Neural progenitor cell (in vitro differentiated cells): ENCODE data around the gene ARHGAP22. TPM values are rescaled to one million over a fixed set of nuclear protein-coding genes. Genes with fewer than 3 reads are reported as not detected.

Experiments used
- DNase-seq: peaks from one replicate; pipeline ENCODE4 v3.0.0-alpha.2; 2016; ENCODE audit warnings: low spot score
- H2AFZ ChIP-seq: fragments of 200-600 bp; sonication (generic); replicated peaks from 2 replicates; pipeline ENCODE4 v1.6.1; 2016; ENCODE audit warnings: antibody characterized with exemption
- H3F3A ChIP-seq: fragments of 200-600 bp; sonication (generic); 2 replicates; pipeline ENCODE4 v1.6.1; 2016; ENCODE audit warnings: antibody characterized with exemption, low read depth
- H3K27ac ChIP-seq: fragments of 200-600 bp; sonication (generic); 2 replicates; pipeline ENCODE4 v1.5.1; 2016; ENCODE audit warnings: mild to moderate bottlenecking
- H3K27me3 ChIP-seq: fragments of 200-600 bp; sonication (generic); 2 replicates; pipeline ENCODE4 v1.6.1; 2016; ENCODE audit warnings: mild to moderate bottlenecking, moderate library complexity
- H3K36me3 ChIP-seq: fragments of 200-600 bp; sonication (generic); 2 replicates; pipeline ENCODE4 v1.5.1; 2016
- H3K4me1 ChIP-seq: fragments of 200-600 bp; sonication (generic); 2 replicates; pipeline ENCODE4 v1.6.1; 2016; ENCODE audit warnings: mixed run types
- H3K4me2 ChIP-seq: fragments of 200-600 bp; sonication (generic); 2 replicates; pipeline ENCODE4 v1.6.1; 2016
- H3K4me3 ChIP-seq: fragments of 200-600 bp; sonication (generic); 2 replicates; pipeline ENCODE4 v1.5.1; 2016
- H3K79me2 ChIP-seq: fragments of 200-600 bp; sonication (generic); 2 replicates; pipeline ENCODE4 v1.6.1; 2016; ENCODE audit warnings: low read depth
- H3K9ac ChIP-seq: fragments of 200-600 bp; sonication (generic); 2 replicates; pipeline ENCODE4 v1.6.1; 2016
- H3K9me3 ChIP-seq: fragments of 200-600 bp; sonication (generic); 2 replicates; pipeline ENCODE4 v1.5.1; 2016; ENCODE audit warnings: low read depth
- H4K20me1 ChIP-seq: fragments of 200-600 bp; sonication (generic); 2 replicates; pipeline ENCODE4 v1.6.1; 2016; ENCODE audit warnings: low read depth
- H3K27ac Mint-ChIP-seq: 3 replicates; pipeline ENCODE4 v1.8.0; 2021; ENCODE audit warnings: mixed read lengths
- H3K27me3 Mint-ChIP-seq: 2 replicates; pipeline ENCODE4 v1.8.0; 2022; ENCODE audit warnings: low read depth, mild to moderate bottlenecking, inconsistent platforms, moderate library complexity, mixed read lengths; ENCODE audit not compliant: insufficient read depth
- H3K36me3 Mint-ChIP-seq: 3 replicates; pipeline ENCODE4 v1.8.0; 2021; ENCODE audit warnings: mixed read lengths
- H3K4me1 Mint-ChIP-seq: 3 replicates; pipeline ENCODE4 v1.8.0; 2021; ENCODE audit warnings: mixed read lengths
- H3K4me3 Mint-ChIP-seq: 3 replicates; pipeline ENCODE4 v1.8.0; 2021; ENCODE audit warnings: mild to moderate bottlenecking, moderate library complexity, mixed read lengths
- H3K9me3 Mint-ChIP-seq: 3 replicates; pipeline ENCODE4 v1.8.0; 2020; ENCODE audit warnings: mixed read lengths
- CTCF ChIP-seq: fragments of 200-600 bp; sonication (generic); IDR thresholded peaks from 2 replicates; pipeline ENCODE4 v1.5.1; 2017; ENCODE audit warnings: antibody characterized with exemption, mild to moderate bottlenecking
- EZH2 ChIP-seq: fragments of 200-600 bp; sonication (generic); IDR thresholded peaks from 2 replicates; pipeline ENCODE4 v1.6.1; 2017; ENCODE audit warnings: antibody characterized with exemption, mild to moderate bottlenecking, moderate library complexity
- EZH2phosphoT487 ChIP-seq: fragments of 200-600 bp; sonication (generic); IDR thresholded peaks from 2 replicates; pipeline ENCODE4 v1.6.1; 2017; ENCODE audit warnings: antibody characterized with exemption
- total RNA-seq: library from RNA; depleted of rRNA; stranded (reverse); fragments of >200 nt; gene quantifications from 2 replicates; pipeline ENCODE4 v1.2.3, GENCODE V29; 2015; ENCODE audit warnings: low replicate concordance

The ARHGAP22 gene
- total RNA-seq, 1 donor from 2014 or later: 1.7 TPM

DNA sequence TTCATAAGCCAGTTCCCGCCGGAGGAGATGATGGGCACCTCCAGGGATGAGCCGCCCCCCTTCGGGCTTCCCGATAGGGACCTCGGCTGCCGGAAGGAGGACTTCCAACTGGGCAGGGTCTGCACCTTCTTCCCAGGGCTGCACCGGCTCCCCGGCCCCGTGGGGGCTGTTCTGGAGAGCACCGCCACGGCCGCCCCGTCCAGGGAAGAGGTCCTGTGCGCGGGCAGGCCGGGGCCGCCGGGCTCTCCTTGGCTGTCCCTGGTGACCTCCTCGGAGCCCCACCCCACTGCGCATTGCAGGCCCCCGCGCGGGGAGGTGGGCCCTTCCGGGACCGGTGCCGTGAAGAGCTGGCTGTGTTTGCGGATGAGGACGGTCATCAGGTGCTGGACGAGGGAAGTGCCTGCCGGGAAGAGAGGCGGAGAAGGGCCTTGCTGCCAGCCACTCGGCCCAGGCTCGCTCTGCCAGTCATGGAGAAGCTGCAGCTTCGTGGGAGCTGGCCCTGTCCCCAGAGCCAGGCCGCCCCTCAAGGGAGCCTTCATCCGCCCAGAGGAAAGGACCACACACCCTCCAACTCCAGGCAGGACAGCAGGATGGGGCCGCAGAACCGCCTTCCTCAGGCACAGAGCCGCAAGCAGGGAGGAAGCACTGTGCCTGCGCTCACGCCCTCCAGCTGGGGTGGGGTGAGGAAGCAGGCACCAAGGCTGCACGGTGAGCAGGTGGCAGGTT lies 154.0 kb downstream of the ARHGAP22 start:
- H3K27ac Mint-ChIP-seq: no peak overlapping the region
- H3K36me3 Mint-ChIP-seq: no peaks in the 10 kb centered on the region
- H3K27me3 Mint-ChIP-seq: peaks cover 3% of the 10 kb centered on the region
- Histone ChIP-seq H3K4me2 (no peak overlapping the region), H4K20me1 (no peaks in the 10 kb centered on the region), H3K4me3 (no peak overlapping the region), H3K9ac (no peak overlapping the region), H3K27ac (no peak overlapping the region), H3K79me2 (no peaks in the 10 kb centered on the region), H2AFZ (no peak overlapping the region), H3K36me3 (no peaks in the 10 kb centered on the region), H3K4me1 (no peaks in the 10 kb centered on the region), H3K27me3 (no peaks in the 10 kb centered on the region), H3F3A (no peaks in the 10 kb centered on the region), H3K9me3 (no peaks in the 10 kb centered on the region)
- H3K4me3 Mint-ChIP-seq: no peak overlapping the region
- no peaks in the 10 kb centered on the region for H3K9me3 Mint-ChIP-seq
- DNase-seq: no peak
- no peak for TF ChIP-seq CTCF
- TF ChIP-seq EZH2: no peak
- no peak for TF ChIP-seq EZH2phosphoT487
- H3K4me1 Mint-ChIP-seq: peaks cover 7% of the 10 kb centered on the region

DNA sequence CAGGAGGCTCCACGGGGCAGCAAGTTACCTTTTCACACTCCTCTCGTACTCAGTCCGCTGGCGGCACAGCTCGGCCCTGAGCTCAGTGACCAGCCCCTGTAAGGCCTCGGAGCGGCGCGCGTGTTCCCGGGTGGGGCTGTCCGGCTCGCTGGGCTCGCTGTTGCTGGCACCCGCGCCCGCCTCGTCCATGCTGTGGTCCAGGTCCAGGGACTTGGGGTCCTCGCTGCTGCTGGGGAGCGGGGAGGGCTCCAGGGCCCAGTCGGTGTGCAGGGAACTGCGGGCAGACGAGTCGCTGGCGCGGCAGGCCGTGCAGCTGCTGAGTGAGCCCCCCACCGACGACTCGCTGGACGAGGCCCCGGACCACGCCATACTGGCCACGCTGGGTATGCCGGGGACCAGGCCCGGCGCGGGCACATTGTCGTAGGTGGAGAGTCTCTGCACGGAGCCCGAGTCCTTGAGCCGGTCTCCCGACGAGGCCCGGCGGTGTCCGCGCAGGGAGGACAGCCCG lies 154.6 kb downstream of the ARHGAP22 start:
- H3K27me3 Mint-ChIP-seq: peaks cover 3% of the 10 kb centered on the region
- H3F3A ChIP-seq: peaks cover 5% of the 10 kb centered on the region
- peaks cover 8% of the 10 kb centered on the region for H3K4me1 Mint-ChIP-seq
- DNase-seq: no peak
- H3K79me2 ChIP-seq: no peaks in the 10 kb centered on the region
- no peaks in the 10 kb centered on the region for H4K20me1 ChIP-seq
- H3K27me3 ChIP-seq: no peaks in the 10 kb centered on the region
- H3K27ac Mint-ChIP-seq: no peak overlapping the region
- no peak overlapping the region for H3K4me3 ChIP-seq
- no peak overlapping the region for H3K4me3 Mint-ChIP-seq
- no peak overlapping the region for H3K9ac ChIP-seq
- H3K4me2 ChIP-seq: no peak overlapping the region
- no peaks in the 10 kb centered on the region for H3K9me3 ChIP-seq
- H2AFZ ChIP-seq: no peak overlapping the region
- no peaks in the 10 kb centered on the region for H3K36me3 ChIP-seq
- H3K4me1 ChIP-seq: peaks cover 3% of the 10 kb centered on the region
- no peak for TF ChIP-seq EZH2phosphoT487
- no peak for TF ChIP-seq EZH2
- TF ChIP-seq CTCF: no peak
- H3K36me3 Mint-ChIP-seq: no peaks in the 10 kb centered on the region
- no peak overlapping the region for H3K27ac ChIP-seq
- no peaks in the 10 kb centered on the region for H3K9me3 Mint-ChIP-seq

- Mint-ChIP-seq H3K4me1 (peaks cover 14% of the 10 kb centered on the region), H3K9me3 (no peaks in the 10 kb centered on the region), H3K27ac (no peak overlapping the region), H3K36me3 (no peaks in the 10 kb centered on the region), H3K27me3 (peaks cover 3% of the 10 kb centered on the region), H3K4me3 (peak overlapping the region; percentile 10)
- no peaks in the 10 kb centered on the region for H3K36me3 ChIP-seq
- no peak overlapping the region for H3K4me3 ChIP-seq
- H4K20me1 ChIP-seq: peaks cover 4% of the 10 kb centered on the region
- no peaks in the 10 kb centered on the region for H3K79me2 ChIP-seq
- no peak for DNase-seq
- H3K9me3 ChIP-seq: no peaks in the 10 kb centered on the region
- H3K27me3 ChIP-seq: no peaks in the 10 kb centered on the region
- H3K9ac ChIP-seq: no peak overlapping the region
- H3K4me1 ChIP-seq: peaks cover 9% of the 10 kb centered on the region
- H3K4me2 ChIP-seq: no peak overlapping the region
- no peak overlapping the region for H3K27ac ChIP-seq
- TF ChIP-seq CTCF (no peak), EZH2phosphoT487 (no peak)
- H3F3A ChIP-seq: peaks cover 12% of the 10 kb centered on the region
- no peak overlapping the region for H2AFZ ChIP-seq
Observed at GRCh38 chr10:48449501-48450232, 155.2 kb downstream of the ARHGAP22 start.
